SK-N-SH treated with all-trans-retinoic acid at 6 μM for 48 hours (cell line): ENCODE data around the gene AGTRAP.

ENCODE experiments used
- ARNTL ChIP-seq: fragments of 450-650 bp; formaldehyde crosslinking; IDR thresholded peaks from 2 replicates; pipeline ENCODE4 v1.5.0; 2020; ENCODE audit warnings: low read depth, mild to moderate bottlenecking, moderate library complexity, borderline replicate concordance
- BACH2 ChIP-seq: fragments of 250-450 bp; sonication (Bioruptor Pico); IDR thresholded peaks from 2 replicates; pipeline ENCODE4 v1.9.0; 2021; ENCODE audit warnings: mild to moderate bottlenecking, borderline replicate concordance
- OSR1 ChIP-seq: fragments of 250-450 bp; sonication (Bioruptor Pico); IDR thresholded peaks from 2 replicates; pipeline ENCODE4 v1.8.0; 2022; ENCODE audit warnings: moderate library complexity, mild to moderate bottlenecking, inconsistent platforms
- RARB ChIP-seq: fragments of 250-450 bp; sonication (Bioruptor Pico); IDR thresholded peaks from 2 replicates; pipeline ENCODE4 v1.8.0; 2021; ENCODE audit warnings: mild to moderate bottlenecking, moderate library complexity
- TOX ChIP-seq: fragments of 250-450 bp; sonication (Bioruptor Pico); IDR thresholded peaks from 2 replicates; pipeline ENCODE4 v1.8.0; 2021; ENCODE audit warnings: mild to moderate bottlenecking, moderate library complexity, borderline replicate concordance
- ZFP3 ChIP-seq: fragments of 250-450 bp; sonication (Bioruptor Pico); IDR thresholded peaks from 2 replicates; pipeline ENCODE4 v1.5.0; 2020; ENCODE audit warnings: mild to moderate bottlenecking, moderate library complexity
- ZNF565 ChIP-seq: fragments of 450-650 bp; formaldehyde crosslinking; conservative IDR thresholded peaks from 2 replicates; pipeline ENCODE4 v1.5.0; 2020; ENCODE audit warnings: low read depth, mild to moderate bottlenecking, moderate library complexity
- TF ChIP-seq, protein P1 (sequence below): fragments of 250-450 bp; sonication (Bioruptor Pico); IDR thresholded peaks from 2 replicates; pipeline ENCODE4 v1.8.0; 2021; ENCODE audit warnings: low read depth, mild to moderate bottlenecking, moderate library complexity, borderline replicate concordance
- TF ChIP-seq, protein P2 (sequence below): fragments of 250-450 bp; sonication (Bioruptor Pico); IDR thresholded peaks from 2 replicates; pipeline ENCODE4 v1.5.1; 2020; ENCODE audit warnings: low read depth, mild to moderate bottlenecking, moderate library complexity
- TF ChIP-seq, protein P3 (sequence below): fragments of 250-450 bp; sonication (Bioruptor Pico); IDR thresholded peaks from 2 replicates; pipeline ENCODE4 v1.5.1; 2021; ENCODE audit warnings: mild to moderate bottlenecking, moderate library complexity

DNA sequence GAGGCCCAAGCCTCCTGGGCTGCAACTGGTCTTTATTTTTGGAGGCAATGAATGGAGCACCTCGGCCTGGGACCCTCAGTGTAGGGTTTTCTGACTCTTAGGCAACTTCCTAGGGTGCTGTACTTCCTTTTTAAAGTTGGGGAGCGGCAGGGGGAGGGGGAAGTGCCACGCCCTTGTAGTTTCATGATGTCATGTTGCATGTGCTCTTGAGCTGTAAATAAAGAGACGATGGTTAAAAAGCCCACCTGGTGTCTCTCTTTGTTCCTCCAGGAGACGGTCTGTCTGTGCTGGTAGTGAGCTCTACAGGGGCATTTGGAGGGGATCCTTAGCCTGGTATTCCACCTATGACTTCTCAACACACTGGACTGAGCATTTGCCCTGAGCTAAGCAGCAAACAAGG, 10.3 kb upstream of the AGTRAP start:
- TF ChIP-seq TOX (CRISPR knock-in tag) (no peak), OSR1 (no peak), BACH2 (no peak), ZFP3 (no peak), ZNF565 (CRISPR knock-in tag) (no peak), ARNTL (no peak), RARB (CRISPR knock-in tag) (no peak)
- TF ChIP-seq, protein P1, sequence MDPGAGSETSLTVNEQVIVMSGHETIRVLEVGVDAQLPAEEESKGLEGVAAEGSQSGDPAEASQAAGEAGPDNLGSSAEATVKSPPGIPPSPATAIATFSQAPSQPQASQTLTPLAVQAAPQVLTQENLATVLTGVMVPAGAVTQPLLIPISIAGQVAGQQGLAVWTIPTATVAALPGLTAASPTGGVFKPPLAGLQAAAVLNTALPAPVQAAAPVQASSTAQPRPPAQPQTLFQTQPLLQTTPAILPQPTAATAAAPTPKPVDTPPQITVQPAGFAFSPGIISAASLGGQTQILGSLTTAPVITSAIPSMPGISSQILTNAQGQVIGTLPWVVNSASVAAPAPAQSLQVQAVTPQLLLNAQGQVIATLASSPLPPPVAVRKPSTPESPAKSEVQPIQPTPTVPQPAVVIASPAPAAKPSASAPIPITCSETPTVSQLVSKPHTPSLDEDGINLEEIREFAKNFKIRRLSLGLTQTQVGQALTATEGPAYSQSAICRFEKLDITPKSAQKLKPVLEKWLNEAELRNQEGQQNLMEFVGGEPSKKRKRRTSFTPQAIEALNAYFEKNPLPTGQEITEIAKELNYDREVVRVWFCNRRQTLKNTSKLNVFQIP (CRISPR knock-in tag) = no peak
- TF ChIP-seq, protein P2, sequence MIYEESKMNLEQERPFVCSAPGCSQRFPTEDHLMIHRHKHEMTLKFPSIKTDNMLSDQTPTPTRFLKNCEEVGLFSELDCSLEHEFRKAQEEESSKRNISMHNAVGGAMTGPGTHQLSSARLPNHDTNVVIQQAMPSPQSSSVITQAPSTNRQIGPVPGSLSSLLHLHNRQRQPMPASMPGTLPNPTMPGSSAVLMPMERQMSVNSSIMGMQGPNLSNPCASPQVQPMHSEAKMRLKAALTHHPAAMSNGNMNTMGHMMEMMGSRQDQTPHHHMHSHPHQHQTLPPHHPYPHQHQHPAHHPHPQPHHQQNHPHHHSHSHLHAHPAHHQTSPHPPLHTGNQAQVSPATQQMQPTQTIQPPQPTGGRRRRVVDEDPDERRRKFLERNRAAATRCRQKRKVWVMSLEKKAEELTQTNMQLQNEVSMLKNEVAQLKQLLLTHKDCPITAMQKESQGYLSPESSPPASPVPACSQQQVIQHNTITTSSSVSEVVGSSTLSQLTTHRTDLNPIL (CRISPR knock-in tag) = no peak
- TF ChIP-seq, protein P3, sequence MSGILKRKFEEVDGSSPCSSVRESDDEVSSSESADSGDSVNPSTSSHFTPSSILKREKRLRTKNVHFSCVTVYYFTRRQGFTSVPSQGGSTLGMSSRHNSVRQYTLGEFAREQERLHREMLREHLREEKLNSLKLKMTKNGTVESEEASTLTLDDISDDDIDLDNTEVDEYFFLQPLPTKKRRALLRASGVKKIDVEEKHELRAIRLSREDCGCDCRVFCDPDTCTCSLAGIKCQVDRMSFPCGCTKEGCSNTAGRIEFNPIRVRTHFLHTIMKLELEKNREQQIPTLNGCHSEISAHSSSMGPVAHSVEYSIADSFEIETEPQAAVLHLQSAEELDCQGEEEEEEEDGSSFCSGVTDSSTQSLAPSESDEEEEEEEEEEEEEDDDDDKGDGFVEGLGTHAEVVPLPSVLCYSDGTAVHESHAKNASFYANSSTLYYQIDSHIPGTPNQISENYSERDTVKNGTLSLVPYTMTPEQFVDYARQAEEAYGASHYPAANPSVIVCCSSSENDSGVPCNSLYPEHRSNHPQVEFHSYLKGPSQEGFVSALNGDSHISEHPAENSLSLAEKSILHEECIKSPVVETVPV (CRISPR knock-in tag) = no peak
